Occipital lobe (tissue), 2 donors: ENCODE results near the gene ASCL5. TPM values are rescaled to one million over a fixed set of nuclear protein-coding genes. Genes with fewer than 3 reads are reported as not detected.
A peak's percentile ranks its signal among the peaks of the same experiment; 100 is the strongest.

Experiments used
- DNase-seq: peaks from one replicate; lab custom pipeline; 2025; lab: John Stamatoyannopoulos, UW
- total RNA-seq: library from RNA; depleted of rRNA; stranded (reverse); fragments of >200 nt; gene quantifications from one replicate; pipeline ENCODE4 v1.2.3, GENCODE V29; 2014

Gene ASCL5
- total RNA-seq, 1 donor from 2014 or later, result 0.16 TPM

- no peak for DNase-seq
These were observed 9.5 kb upstream of the ASCL5 start for GRCh38 chr1:201136355-201137023.

- no peak for DNase-seq
These were observed 7.4 kb upstream of the ASCL5 start for GRCh38 chr1:201134405-201134804.

GRCh38 chr1:201131398-201131797 lies 4.4 kb upstream of the ASCL5 start:
- DNase-seq, result no peak

GRCh38 chr1:201128962-201129361 lies 2.0 kb upstream of the ASCL5 start:
- no peak for DNase-seq

GRCh38 chr1:201128476-201128875 lies 1.5 kb upstream of the ASCL5 start:
- no peak for DNase-seq

GRCh38 chr1:201127755-201128455 lies 921 bp upstream of the ASCL5 start:
- no peak for DNase-seq

- no peak for DNase-seq
These were observed 537 bp downstream of the ASCL5 start for GRCh38 chr1:201126463-201126831.

- no peak for DNase-seq
These were observed 1.2 kb downstream of the ASCL5 start for GRCh38 chr1:201125800-201126199.

GRCh38 chr1:201125019-201125418 lies 2.0 kb downstream of the ASCL5 start:
- no peak for DNase-seq

GRCh38 chr1:201123866-201124265 lies 3.1 kb downstream of the ASCL5 start:
- no peak for DNase-seq

- DNase-seq, result no peak
These were observed 4.5 kb downstream of the ASCL5 start for GRCh38 chr1:201122321-201122957.

GRCh38 chr1:201119206-201120197 lies 7.5 kb downstream of the ASCL5 start:
- DNase-seq, result no peak

- DNase-seq, result no peak
These were observed 10.9 kb downstream of the ASCL5 start for GRCh38 chr1:201116091-201116490.

- DNase-seq, result no peak
These were observed 11.5 kb downstream of the ASCL5 start for GRCh38 chr1:201115390-201115937.

GRCh38 chr1:201114245-201115131 lies 12.5 kb downstream of the ASCL5 start:
- DNase-seq, result peak; percentile 87

GRCh38 chr1:201113451-201114244 lies 13.3 kb downstream of the ASCL5 start:
- no peak for DNase-seq

- no peak for DNase-seq
These were observed 14.1 kb downstream of the ASCL5 start for GRCh38 chr1:201112926-201113325.

GRCh38 chr1:201112173-201112731 lies 14.7 kb downstream of the ASCL5 start, which contains the start of gene CACNA1S:
CACNA1S (minus strand) TSS chr1:201112426; CDS start chr1:201112339, 87 bp downstream.
- DNase-seq, result no peak

GRCh38 chr1:201111672-201112071 lies 15.3 kb downstream of the ASCL5 start:
- DNase-seq, result no peak
